GM20431 (cell line): ENCODE results near the gene STARD3.
"Not testable (repeated sequence)": the region's sequence is repeated elsewhere in the genome, so short reads cannot be mapped to it uniquely, and the experiment has no call there.

Experiments
- in situ Hi-C: fragments of 300-500 bp; cut with MseI, MboI; formaldehyde crosslinking; loops from one replicate; pipeline ENCODE4 v1.15.0; 2020; ENCODE audit warnings: low sequenced_read_pairs; ENCODE audit not compliant: unreplicated experiment

Gene STARD3

DNA sequence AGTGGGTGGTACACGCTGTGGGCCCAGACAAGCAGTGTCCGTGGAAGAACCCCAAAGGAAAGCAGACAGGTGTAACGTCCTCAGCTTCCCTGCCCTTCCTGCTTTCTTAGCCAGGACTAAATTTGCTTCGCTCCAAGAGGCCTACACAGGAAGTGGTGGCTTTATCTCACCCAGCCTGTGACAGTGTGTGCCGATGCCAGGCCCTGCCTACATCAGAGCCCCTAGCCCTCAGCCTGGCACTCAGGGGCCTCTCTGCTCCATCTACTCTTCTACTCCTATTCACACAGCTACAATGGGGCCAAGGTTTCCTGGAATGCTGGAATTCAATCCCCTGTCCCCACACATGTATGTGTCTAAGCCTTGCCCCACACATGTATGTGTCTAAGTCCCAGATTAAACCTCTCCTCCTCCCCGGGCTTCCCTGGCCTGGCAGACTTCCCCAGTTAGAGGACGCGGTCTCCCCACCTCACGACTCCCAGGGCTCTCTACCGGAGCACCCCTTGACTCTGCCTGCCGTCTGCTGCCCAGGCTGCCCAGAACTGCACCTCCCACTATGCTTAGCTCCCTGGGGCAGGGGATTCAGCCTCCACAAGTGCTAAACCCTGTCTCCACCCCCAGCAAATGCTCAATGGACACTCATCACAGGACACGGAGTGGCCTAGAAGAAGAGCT lies 42.7 kb downstream of the STARD3 start:
- in situ Hi-C loops = no loop called here

DNA sequence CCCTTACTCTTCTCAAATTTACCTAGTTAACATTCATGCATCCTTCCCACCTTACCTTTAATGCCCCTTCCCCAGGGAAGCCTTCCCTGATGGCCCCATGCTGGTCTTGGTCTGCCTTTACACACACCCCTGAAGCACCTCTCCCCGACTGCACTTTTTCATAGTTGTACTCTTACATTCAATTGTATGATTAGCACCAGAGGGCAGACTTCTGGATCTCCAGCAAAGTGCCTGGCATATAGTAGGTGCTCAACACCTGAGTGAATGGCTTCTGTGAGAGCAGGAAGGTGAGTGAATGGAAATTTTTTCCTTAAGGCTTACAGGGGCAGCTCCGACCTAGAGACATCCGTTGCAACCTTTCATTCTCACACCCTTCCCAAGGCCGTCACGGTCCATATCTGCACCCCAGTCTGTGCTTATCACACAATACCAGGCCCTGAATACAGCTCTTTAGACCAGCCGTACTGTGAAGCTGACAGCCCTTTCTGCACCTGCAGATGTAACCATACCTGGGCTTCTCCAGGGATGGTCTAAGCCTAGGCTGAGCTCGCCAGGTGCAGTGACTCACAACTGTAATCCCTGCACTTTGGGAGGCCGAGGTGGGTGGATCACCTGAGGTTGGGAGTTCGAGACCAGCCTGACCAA lies 46.5 kb downstream of the STARD3 start:
- in situ Hi-C loops = no loop called here

DNA sequence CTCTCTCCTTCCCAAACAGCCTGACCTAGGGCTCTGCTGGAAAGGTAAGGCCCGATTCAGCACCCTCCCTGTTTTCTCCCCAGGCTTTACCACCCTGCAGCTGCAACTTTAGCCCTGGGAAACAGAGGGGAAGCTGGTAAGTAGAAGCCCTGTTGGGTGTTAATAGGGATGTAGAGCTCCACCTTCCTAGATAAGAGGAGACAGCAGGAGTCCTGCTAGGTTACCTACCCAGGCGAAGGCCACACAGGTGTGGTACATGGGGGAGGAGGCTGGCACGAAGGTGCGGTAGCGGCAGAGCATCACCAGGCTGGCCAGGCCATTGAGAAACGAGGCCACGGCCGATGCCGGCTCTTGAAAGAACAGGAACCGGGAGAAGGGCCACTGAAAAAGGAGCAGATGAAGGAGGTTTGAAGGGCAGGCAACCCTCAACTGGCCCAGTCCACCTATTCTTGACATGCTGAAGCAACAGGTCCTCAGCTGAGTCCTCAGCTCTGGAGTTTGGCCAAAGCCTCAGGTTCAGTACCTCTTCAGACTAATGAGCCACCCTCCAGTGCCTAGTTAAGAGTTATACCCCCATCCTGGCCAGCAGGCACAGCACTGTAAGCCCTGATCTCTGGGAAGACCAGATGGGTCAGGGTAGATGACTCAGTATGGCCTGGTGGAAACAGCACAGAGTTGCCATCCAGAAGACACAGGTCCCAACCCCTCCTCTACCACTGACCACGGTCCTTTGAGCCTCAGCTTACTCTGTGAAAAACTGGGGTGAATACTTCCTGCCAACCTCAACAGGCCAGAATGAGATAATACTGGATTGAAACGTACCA lies 47.6 kb downstream of the STARD3 start:
- in situ Hi-C loops = no loop called here

GRCh38 chr17:39687101-39687545 lies 50.2 kb downstream of the STARD3 start:
- in situ Hi-C loops = no loop called here

DNA sequence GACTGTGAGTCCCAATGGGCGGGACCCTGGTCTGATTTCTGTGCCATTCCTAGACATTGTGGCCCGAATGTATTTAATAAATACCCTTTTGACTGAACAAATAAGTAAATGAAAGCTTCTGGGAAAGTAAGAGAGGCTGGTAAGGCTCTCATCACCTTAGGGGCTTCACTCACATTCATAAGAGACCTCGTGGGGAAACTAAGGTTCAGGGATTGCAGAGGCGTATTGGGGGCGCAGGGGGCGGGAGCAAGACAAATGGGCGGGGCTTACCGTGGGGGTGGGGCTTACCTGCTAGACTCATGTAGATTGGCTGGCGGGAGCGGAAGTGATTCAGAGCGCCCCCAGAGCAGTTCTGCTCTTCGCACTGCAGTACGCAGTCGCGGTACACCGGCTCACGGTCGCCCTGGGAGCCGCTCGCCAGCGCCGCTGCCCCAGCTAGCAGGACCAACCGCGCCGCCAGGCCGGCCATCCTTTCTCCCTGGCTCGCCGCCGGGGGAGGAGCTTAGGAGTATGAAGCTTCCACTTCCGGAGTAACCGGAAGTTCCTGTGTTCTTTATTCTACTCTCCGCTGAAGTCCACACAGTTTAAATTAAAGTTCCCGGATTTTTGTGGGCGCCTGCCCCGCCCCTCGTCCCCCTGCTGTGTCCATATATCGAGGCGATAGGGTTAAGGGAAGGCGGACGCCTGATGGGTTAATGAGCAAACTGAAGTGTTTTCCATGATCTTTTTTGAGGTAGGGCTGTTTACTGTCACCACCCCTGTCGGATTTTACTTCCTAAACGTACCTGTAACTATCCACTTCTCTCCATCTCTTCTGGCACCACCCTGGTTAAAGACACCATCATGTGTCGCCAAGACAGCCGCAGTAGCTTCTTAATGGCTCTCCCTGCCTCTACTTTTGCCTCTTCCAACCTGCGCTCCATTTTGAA lies 50.9 kb downstream of the STARD3 start, which contains the start of gene PGAP3:
Gene PGAP3, minus strand, starts transcription at position 512 of the 929 bp plus-strand sequence. Its CDS starts 43 bp downstream, at position 469.
- in situ Hi-C loops = no loop called here

DNA sequence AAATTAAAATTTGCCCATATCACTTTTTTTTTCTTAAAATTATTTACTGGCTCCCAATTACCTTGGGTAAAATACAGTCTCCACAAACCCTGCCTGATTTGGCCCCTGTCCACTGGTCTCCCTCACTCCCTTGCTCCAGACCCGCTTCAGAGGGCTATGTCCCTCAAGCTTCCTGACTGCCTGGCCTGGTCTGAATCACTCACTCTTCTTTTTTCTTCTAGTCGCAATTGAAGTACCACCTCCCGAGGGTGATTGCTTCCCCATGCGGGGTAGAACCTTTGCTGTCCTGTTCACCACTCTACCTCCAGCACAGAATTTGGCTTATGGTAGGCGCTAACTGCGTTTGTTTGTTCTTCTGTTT lies 51.5 kb downstream of the STARD3 start:
- in situ Hi-C loops = no loop called here

- in situ Hi-C loops = no loop called here
These were observed 52.0 kb downstream of the STARD3 start for GRCh38 chr17:39688945-39689344.

GRCh38 chr17:39694593-39694992 lies 57.6 kb downstream of the STARD3 start:
- in situ Hi-C loops = no loop called here

DNA sequence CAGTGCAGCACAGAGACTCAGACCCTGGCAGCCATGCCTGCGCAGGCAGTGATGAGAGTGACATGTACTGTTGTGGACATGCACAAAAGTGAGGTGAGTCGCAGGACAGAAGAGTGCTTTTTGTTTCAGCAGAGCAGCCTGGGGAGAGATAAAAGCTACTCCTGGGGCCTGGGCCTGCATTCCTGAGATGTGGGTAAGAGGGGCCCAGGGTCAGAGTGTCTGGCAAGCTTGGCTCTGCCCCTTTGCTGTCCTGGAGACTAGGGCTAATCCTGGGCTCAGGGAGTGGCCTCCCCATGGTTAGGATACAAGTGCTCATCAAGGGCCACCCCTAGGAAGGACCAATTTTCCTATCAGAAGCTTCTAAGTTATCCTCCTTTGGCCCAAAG lies 58.1 kb downstream of the STARD3 start:
- in situ Hi-C loops = no loop called here

DNA sequence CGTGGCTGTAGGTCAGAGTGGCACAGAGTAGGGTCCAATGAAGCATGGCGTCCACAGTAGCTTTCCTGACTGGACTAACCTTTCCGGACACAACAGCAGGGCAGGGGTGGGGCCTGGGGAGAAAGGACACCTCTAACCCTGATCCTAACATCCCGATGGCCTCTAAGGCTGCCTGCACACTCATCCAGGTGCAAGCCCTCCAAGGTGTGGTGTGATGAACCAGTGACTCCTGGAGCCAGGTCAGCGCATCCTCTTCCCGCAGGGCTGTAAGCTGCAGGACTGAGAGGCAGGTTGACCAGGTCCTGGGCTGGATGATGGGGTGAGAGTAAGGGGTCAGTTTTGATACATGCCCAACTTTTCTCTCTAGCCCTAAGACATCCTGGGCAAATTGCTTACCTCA lies 59.8 kb downstream of the STARD3 start:
- in situ Hi-C loops = no loop called here

- in situ Hi-C loops = no loop called here
These were observed 61.0 kb downstream of the STARD3 start for GRCh38 chr17:39697961-39698360.

DNA sequence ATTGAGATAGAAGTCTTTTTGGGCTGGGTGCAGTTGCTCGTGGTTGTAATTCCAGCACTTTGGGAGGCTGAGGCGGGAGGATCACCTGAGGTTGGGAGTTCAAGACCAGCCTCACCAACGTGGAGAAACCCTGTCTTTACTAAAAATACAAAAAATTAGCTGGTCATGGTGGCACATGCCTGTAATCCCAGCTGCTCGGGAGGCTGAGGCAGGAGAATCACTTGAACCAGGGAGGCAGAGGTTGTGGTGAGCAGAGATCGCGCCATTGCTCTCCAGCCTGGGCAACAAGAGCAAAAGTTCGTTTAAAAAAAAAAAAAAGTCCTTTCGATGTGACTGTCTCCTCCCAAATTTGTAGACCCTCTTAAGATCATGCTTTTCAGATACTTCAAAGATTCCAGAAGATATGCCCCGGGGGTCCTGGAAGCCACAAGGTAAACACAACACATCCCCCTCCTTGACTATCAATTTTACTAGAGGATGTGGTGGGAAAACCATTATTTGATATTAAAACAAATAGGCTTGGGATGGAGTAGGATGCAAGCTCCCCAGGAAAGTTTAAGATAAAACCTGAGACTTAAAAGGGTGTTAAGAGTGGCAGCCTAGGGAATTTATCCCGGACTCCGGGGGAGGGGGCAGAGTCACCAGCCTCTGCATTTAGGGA lies 62.3 kb downstream of the STARD3 start:
- in situ Hi-C loops = not testable (repeated sequence)

DNA sequence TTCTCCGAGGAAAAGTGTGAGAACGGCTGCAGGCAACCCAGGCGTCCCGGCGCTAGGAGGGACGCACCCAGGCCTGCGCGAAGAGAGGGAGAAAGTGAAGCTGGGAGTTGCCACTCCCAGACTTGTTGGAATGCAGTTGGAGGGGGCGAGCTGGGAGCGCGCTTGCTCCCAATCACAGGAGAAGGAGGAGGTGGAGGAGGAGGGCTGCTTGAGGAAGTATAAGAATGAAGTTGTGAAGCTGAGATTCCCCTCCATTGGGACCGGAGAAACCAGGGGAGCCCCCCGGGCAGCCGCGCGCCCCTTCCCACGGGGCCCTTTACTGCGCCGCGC lies 62.8 kb downstream of the STARD3 start, which contains the start of gene ERBB2:
Gene ERBB2, plus strand, starts transcription at position 247 of the 330 bp plus-strand sequence. CDS start 175 bp downstream, outside the sequence.
- in situ Hi-C loops = no loop called here

- in situ Hi-C loops = no loop called here
These were observed 63.4 kb downstream of the STARD3 start for GRCh38 chr17:39700148-39700987.

GRCh38 chr17:39701012-39701783 lies 64.3 kb downstream of the STARD3 start:
- in situ Hi-C loops = no loop called here

DNA sequence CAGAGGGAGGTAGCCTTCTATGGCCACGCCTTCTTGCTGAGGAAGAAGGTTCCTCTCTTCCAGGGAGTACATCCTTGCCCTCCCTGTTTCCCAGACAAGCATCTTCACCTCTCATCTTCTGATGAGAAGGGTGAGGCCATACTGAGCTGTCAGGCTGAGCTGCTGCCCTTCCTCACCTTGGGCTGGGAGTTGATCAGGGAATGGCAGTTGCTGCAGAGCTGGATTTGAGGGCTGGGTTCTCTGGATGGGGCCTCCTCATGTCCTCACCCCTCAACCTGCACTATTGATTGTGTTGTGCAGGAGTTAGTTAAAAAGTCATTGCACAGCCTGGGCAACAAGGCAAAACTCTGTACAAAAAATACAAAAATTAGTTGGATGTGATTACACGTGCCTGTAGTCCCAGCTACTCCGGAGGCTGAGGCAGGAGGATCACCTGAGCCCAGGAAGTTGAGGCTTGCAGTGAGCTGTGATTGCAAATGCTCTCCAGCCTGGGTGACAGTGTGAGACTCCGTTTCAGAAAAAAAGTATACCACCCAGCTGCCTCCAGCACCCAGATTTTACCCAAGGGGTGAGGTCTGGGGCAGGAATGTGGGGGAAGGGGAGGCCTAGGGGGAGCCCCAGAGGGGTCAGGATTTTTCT lies 65.0 kb downstream of the STARD3 start:
- in situ Hi-C loops = no loop called here
